ENCODE measurements around the gene SNTG2. TPM values are rescaled to one million over a fixed set of nuclear protein-coding genes. Genes with fewer than 3 reads are reported as not detected.

SNTG2 gene
- total and polyA plus RNA-seq, 12 donors = 0.39 to 2.8 (median 1.0) TPM; not detected in 1

- no peak for DNase-seq
Observed at GRCh38 chr2:1157107-1157506, 206.5 kb downstream of the SNTG2 start.

GRCh38 chr2:1159013-1159412 is 208.4 kb downstream of the SNTG2 start:
- intact Hi-C loops (cut with DNase I) = no loop called here
- TF ChIP-seq CTCF (IDR thresholded peaks at IDR 0.05) = no peak
- DNase-seq (no peak), ATAC-seq (no peak)
- peaks cover 0 to 6% (median under 1%) of the 10 kb centered on the region in 9 donors for H3K4me1 ChIP-seq
- H3K27me3 ChIP-seq = no peaks in the 10 kb centered on the region
- peaks cover 0 to 19% (median 0%) of the 10 kb centered on the region in 11 donors for H3K9me3 ChIP-seq
- no peak overlapping the region for H3K4me3 ChIP-seq
- H3K36me3 ChIP-seq = no peaks in the 10 kb centered on the region
- 81 to 82% methylated on average over 9 of the region's 9 CpGs for WGBS, 2 donors
- no peak overlapping the region for H3K27ac ChIP-seq

More at GRCh38 chr2:1157107-1157506, 206.5 kb downstream of the SNTG2 start:
- Histone ChIP-seq H3K36me3 (no peaks in the 10 kb centered on the region), H3K4me1 (peaks cover 0 to 17% (median 8%) of the 10 kb centered on the region in 9 donors), H3K4me3 (no peak overlapping the region), H3K9me3 (peaks cover 0 to under 1% (median 0%) of the 10 kb centered on the region in 11 donors), H3K27ac (no peak overlapping the region), H3K27me3 (no peaks in the 10 kb centered on the region)
- intact Hi-C loops (cut with DNase I) = no loop called here
- no peak for ATAC-seq
- no peak for TF ChIP-seq CTCF (IDR thresholded peaks at IDR 0.05)
- 80 to 82% methylated on average over 15 of the region's 15 CpGs for WGBS, 2 donors

DNA sequence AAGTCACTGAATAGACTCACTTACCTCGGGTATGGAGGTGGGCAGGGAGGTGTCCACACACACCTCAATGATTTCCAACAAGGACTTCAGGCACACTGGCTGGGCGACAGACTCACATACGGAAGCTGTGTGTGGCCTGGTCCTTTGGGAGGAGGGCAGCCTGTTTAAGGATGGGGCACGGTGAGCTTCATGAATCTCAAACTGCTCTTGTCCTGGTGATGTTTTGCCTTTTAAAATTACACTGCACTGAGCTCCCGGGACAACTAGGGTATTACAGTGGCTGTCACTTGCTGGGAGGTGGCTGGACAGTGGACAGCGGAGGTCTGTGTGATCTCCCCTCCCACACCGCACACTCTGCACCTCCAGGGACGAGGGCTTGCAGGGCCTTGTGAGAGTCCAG is 211.6 kb downstream of the SNTG2 start:
- Histone ChIP-seq H3K27ac (peak overlapping the region; percentile 12 to 84 (median 59)), H3K4me3 (no peak overlapping the region), H3K9me3 (peaks cover 0 to 19% (median 0%) of the 10 kb centered on the region in 11 donors), H3K36me3 (no peaks in the 10 kb centered on the region), H3K27me3 (no peaks in the 10 kb centered on the region), H3K4me1 (peaks cover 0 to 5% (median 0%) of the 10 kb centered on the region in 9 donors)
- WGBS, 2 donors = 86 to 90% methylated on average over 8 of the region's 8 CpGs
- intact Hi-C loops (cut with DNase I) = no loop called here
- DNase-seq = no peak
- no peak for TF ChIP-seq CTCF (IDR thresholded peaks at IDR 0.05)
- no peak for ATAC-seq

DNA sequence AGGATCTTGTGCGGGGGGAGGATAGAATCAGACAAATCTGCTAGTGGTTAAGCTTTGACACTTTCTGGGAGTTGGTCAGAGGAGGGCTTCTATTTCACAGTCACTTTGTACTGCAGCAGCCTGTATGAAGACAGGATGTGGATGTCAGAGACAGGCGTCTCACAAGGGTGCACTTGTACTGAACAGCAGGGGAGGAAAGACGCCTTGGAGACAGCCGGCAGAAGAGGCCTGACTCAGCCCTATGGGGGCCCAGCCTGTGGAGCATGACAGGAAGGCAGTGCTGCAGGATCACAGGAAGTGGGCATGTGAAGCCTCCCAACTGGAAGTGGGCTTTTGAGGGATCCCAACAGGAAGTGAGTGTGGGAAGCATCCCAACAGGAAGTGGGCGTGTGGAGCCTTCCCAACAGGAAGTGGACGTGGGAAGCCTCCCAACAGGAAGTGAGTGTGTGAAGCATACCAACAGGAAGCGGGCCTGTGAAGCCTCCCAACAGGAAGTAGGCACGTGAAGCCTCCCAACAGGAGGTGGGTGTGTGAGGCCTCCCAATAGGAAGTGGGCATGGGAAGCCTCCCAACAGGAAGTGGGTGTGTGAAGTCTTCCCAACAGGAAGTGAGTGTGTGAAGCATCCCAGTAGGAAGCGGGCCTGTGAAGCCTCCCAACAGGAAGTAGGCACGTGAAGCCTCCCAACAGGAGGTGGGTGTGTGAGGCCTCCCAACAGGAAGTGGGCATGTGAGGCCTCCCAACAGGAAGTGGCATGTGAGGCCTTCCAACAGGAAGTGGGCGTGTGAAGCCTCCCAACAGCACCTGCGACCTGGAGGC is 212.3 kb downstream of the SNTG2 start:
- peak in 7 of 8 donors; percentile 37 to 86 (median 69) for ATAC-seq
- intact Hi-C loops (cut with DNase I) = no loop called here
- TF ChIP-seq CTCF (IDR thresholded peaks at IDR 0.05) = no peak
- peak overlapping the region; percentile 20 to 84 (median 59) for H3K27ac ChIP-seq
- H3K4me1 ChIP-seq = peaks cover 0 to 5% (median 0%) of the 10 kb centered on the region in 9 donors
- DNase-seq = peak in 1 of 2 donors; percentile 13
- WGBS, 2 donors = 59 to 60% methylated on average over 12 of the region's 12 CpGs
- H3K27me3 ChIP-seq = no peaks in the 10 kb centered on the region
- H3K9me3 ChIP-seq = peaks cover 0 to 19% (median 0%) of the 10 kb centered on the region in 11 donors
- no peaks in the 10 kb centered on the region for H3K36me3 ChIP-seq
- H3K4me3 ChIP-seq = no peak overlapping the region
